SJCRH30 (cell line): Measurements from ENCODE around the gene RBM20. TPM values are rescaled to one million over a fixed set of nuclear protein-coding genes. Genes with fewer than 3 reads are reported as not detected.

Experiments used
- DNase-seq, 2 experiments: peaks; one replicate each; pipeline ENCODE4 v3.0.0-alpha.2; 2015 to 2020
- H3K27ac ChIP-seq: fragments of 250-450 bp; sonication (Bioruptor Pico); 2 replicates; pipeline ENCODE4 v1.5.1; 2020; ENCODE audit warnings: mild to moderate bottlenecking, moderate library complexity
- H3K27me3 ChIP-seq: fragments of 250-450 bp; sonication (Bioruptor Pico); 2 replicates; pipeline ENCODE4 v1.5.1; 2020; ENCODE audit warnings: mild to moderate bottlenecking, moderate library complexity
- H3K36me3 ChIP-seq: fragments of 250-450 bp; sonication (Bioruptor Pico); 2 replicates; pipeline ENCODE4 v1.5.1; 2020; ENCODE audit warnings: mild to moderate bottlenecking, moderate library complexity
- H3K4me1 ChIP-seq: fragments of 250-450 bp; sonication (Bioruptor Pico); 2 replicates; pipeline ENCODE4 v1.5.1; 2020; ENCODE audit warnings: mild to moderate bottlenecking, moderate library complexity
- H3K4me3 ChIP-seq: fragments of 250-450 bp; sonication (Bioruptor Pico); 2 replicates; pipeline ENCODE4 v1.5.1; 2020; ENCODE audit warnings: mild to moderate bottlenecking, moderate library complexity
- H3K9me3 ChIP-seq: fragments of 250-450 bp; sonication (Bioruptor Pico); replicated peaks from 2 replicates; pipeline ENCODE4 v1.5.1; 2020; ENCODE audit warnings: mild to moderate bottlenecking, moderate library complexity
- total RNA-seq: library from RNA; depleted of rRNA; stranded (reverse); fragments of >200 nt; shearing (Covaris generic); gene quantifications from 2 replicates; pipeline ENCODE4 v1.2.3, GENCODE V29; 2014

Gene RBM20
- total RNA-seq, 1 experiment from 2014 or later = 12.4 TPM

DNA sequence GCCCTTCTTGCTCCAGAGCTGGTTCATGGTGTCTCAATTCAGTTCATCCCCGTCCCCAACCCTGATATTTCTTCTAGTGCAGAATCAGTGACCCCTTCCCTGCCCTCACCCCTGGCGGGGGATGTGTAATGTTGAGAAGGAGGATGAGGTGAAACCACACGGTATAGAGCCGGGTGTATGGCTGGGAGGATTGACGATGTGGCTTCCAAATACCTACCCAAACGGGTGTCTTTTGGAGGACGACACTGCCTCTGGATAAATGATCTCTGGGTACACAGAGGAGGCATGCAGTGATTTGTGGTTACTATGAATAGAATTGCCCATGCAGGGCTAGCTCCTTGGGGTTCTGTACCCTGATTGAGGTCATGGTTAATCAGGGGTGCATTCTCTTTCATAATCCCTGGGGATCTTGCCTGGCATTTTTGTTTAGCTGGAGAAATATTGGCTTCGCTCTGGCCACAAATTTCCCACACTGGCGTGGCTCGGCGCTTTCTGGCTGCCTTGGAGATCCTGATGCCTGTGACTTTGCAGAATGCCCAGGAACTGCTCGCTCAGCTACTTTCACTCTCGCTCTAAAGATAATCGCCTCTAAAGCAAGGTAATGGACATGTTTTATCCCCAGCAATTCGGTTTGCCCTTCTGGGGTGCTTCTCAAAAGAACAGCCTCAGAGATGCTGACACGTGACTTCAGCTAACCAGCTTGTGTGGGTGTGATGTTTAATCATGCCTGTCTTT is 89.2 kb downstream of the RBM20 start:
- DNase-seq = peak; percentile 38 to 61
- Histone ChIP-seq H3K9me3 (no peaks in the 10 kb centered on the region), H3K27me3 (no peaks in the 10 kb centered on the region)

DNA sequence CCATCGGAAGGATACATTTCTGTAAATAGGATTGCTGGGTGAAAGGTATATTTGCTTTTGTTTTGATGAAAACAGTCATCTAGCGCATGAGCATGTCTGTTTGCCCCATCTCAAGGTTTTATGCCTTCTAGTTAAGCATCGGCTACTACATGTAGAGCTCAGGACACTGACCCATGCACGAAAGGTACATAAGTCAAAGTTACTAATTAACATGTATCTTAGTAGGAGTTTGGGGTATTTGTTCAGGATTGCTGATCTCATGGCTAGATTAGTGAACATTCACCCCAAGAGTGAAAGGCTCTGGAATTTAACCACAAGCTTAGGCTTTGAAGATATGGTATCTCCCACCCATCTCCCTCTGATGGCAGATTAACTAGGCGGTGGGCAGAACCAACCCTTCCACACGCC is 91.5 kb downstream of the RBM20 start:
- Histone ChIP-seq H3K4me1 (peaks cover 22% of the 10 kb centered on the region), H3K27ac (no peak overlapping the region), H3K27me3 (no peaks in the 10 kb centered on the region), H3K9me3 (no peaks in the 10 kb centered on the region), H3K36me3 (no peaks in the 10 kb centered on the region), H3K4me3 (no peak overlapping the region)
- DNase-seq = no peak

More for the DNA sequence above, 89.2 kb downstream of the RBM20 start:
- Histone ChIP-seq H3K36me3 (no peaks in the 10 kb centered on the region), H3K27ac (peak overlapping the region; percentile 40), H3K4me1 (peaks cover 22% of the 10 kb centered on the region), H3K4me3 (peak overlapping the region; percentile 35)

DNA sequence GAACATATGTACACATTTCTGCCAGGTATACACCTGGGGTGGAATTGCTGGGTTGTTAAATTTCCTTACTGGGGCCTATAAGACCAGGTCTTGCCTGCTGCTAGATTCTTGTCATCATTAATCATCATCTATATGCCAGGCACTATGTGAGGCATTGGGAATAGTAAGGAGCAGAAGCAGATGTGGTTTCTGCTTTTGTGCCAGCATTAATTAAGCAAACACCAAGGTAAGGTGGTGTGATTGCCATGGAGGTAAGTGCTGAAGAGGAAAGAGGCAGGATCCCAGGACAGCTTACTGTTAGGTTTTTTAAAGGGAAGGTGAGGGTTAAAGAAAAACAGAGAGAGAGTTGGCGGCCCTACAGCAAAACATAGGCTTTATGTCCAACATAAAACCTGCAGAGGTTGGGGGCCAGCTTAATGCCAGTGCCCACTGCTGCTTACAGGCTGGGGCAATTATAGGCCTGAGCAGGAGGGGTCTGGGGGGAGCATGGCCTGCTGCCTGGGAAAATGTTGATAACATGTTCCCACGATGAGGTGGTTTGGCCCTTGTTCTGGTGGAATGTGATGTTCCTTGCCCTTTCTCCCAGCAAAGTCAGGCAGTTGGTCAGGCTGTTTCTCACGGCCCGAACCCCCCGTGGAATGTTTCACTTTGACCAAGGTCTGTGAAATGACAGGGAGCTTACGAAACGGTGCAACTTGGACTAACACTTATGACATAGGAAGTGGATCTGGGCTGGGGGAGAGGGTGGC is 93.9 kb downstream of the RBM20 start:
- no peak for DNase-seq
- Histone ChIP-seq H3K9me3 (no peaks in the 10 kb centered on the region), H3K4me3 (no peak overlapping the region), H3K27me3 (no peaks in the 10 kb centered on the region), H3K27ac (no peak overlapping the region), H3K4me1 (peaks cover 16% of the 10 kb centered on the region), H3K36me3 (no peaks in the 10 kb centered on the region)

DNA sequence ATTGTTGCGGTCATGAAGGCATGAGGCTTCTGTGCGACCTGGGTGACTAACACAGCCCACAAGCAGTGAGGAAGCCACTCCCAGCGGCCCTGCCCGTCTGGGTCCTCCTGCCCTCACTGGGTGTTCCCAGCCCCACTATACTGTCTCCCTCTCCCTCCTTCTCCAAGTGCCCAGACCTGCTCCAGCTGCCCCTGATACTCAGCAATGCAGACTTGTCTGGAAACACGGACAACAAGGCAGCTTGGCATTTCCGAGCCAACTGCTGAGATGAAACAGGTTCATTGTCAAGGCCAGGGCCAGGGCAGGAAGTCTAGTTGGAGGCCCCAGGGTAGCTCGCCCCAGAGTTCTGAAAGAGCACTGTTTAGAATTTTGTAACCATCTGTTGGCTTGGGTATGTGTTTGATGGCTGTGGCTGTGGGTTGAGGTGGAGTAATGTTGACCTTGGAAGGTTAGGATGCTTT is 95.7 kb downstream of the RBM20 start:
- DNase-seq = peak; percentile 55 to 62
- Histone ChIP-seq H3K4me1 (0 out of 2 replicates have a peak, but pooled peaks cover 4% of the 10 kb centered on the region), H3K36me3 (no peaks in the 10 kb centered on the region), H3K27ac (no peak overlapping the region), H3K27me3 (no peaks in the 10 kb centered on the region), H3K4me3 (no peak overlapping the region), H3K9me3 (no peaks in the 10 kb centered on the region)

DNA sequence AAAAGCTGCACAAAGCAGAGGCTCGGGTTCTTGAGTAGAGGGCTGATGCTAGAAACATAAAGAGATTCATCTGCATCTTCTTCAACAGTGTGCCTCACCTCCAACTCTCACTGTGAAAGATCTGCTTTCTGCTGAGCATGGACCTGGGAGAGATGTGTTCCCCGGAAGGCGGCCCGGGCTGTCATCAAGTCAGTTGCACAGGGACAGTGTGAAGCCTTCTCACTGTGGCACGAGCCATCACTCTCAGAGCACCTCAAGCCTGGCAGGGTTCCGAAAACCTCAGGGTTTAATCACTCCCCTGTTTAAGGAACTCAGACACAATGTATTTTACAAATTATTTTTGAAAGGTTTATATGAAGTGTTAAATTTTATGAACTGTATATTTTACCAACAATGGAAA is 98.7 kb downstream of the RBM20 start:
- H3K36me3 ChIP-seq = no peaks in the 10 kb centered on the region
- H3K27me3 ChIP-seq = no peaks in the 10 kb centered on the region
- DNase-seq = no peak
- H3K4me3 ChIP-seq = no peak overlapping the region
- no peak overlapping the region for H3K27ac ChIP-seq
- H3K4me1 ChIP-seq = no peaks in the 10 kb centered on the region
- H3K9me3 ChIP-seq = no peaks in the 10 kb centered on the region

DNA sequence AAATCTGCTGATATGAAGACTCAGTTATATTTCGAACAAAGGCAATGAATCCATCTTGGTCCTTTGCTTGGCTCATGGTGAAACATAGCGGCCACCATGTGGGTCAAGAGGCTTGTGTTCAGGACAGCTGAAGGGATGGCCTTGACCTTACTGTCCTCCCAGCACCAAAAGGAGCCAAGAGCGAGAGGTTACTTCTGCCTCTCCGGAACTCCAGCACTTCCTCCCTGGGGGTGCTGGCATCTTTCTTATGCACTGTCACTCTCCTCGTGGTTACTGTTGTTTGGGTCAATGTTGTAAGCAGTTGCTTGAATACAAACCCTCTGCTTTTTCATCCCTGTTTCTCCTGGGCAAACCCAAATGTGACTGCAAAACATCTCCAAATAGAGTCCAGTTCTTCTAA is 100.6 kb downstream of the RBM20 start:
- no peaks in the 10 kb centered on the region for H3K4me1 ChIP-seq
- no peak overlapping the region for H3K4me3 ChIP-seq
- H3K36me3 ChIP-seq = peaks cover 5% of the 10 kb centered on the region; the same call in 1 of the 2 replicates
- peaks cover 10% of the 10 kb centered on the region for H3K9me3 ChIP-seq
- DNase-seq = no peak
- H3K27me3 ChIP-seq = no peaks in the 10 kb centered on the region
- no peak overlapping the region for H3K27ac ChIP-seq

DNA sequence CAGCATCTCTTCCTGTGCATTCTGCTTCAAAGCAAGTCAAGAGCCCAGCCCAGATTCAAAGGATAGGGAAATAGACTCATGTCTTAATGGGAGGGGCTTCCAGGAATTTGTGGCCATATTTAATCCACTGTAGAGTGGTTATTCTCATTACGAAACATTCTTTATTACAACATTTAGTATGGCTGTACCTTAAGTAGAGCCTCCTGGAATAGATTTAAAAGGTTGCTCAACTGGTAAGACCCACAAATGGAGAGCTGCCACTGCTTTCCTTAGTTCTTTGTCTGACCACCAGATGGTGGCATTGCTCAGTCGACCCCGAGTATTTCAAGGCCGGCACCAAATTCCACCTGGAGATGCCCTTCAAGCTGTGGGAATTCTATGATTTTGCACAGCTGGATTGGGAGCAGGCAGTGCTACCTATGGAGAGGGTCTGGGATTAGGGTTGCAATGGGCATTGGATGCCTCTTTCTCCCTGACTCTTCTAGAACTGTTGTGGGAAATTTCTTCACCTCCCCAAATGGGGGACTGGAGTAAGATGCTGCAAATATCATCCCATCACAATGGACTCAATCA is 102.2 kb downstream of the RBM20 start:
- H3K9me3 ChIP-seq = peaks cover 10% of the 10 kb centered on the region
- DNase-seq = peak; percentile 71 to 87
- H3K4me3 ChIP-seq = no peak overlapping the region
- no peaks in the 10 kb centered on the region for H3K27me3 ChIP-seq
- no peak overlapping the region for H3K27ac ChIP-seq
- H3K36me3 ChIP-seq = peaks cover 5% of the 10 kb centered on the region; the same call in 1 of the 2 replicates
- H3K4me1 ChIP-seq = no peaks in the 10 kb centered on the region

DNA sequence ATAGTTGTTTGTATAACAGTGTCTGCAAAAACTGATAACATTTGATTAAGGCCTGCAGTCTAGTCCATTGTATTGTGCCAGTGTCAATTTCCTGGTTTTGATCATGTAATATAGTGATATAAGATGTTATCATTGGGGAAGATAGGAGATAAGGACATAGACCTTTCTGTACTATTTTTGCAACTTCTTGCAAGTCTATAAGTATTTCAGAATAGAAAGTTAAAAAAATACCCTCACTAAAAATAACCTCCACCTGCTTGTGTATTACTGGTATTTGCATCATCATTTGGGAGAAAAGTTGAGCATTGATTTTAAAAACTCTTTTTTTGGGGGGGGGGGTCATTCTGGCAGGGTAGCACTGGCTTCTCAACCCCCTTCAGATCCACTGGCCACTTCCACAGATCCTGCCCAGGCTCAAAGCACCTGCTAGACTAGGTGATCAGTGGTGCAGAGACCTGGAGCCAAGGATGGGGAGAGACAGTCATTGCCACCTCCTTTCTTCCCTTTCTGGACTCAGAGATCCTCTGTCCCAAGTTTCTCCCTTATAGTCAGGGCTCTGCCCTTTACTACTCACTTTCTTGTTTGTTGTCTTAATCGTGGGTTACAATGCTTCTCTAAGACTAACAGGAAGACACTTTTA is 103.0 kb downstream of the RBM20 start:
- Histone ChIP-seq H3K9me3 (peaks cover 10% of the 10 kb centered on the region), H3K27me3 (no peaks in the 10 kb centered on the region), H3K36me3 (peaks cover 5% of the 10 kb centered on the region; the same call in 1 of the 2 replicates), H3K27ac (no peak overlapping the region), H3K4me1 (no peaks in the 10 kb centered on the region), H3K4me3 (no peak overlapping the region)
- DNase-seq = no peak

DNA sequence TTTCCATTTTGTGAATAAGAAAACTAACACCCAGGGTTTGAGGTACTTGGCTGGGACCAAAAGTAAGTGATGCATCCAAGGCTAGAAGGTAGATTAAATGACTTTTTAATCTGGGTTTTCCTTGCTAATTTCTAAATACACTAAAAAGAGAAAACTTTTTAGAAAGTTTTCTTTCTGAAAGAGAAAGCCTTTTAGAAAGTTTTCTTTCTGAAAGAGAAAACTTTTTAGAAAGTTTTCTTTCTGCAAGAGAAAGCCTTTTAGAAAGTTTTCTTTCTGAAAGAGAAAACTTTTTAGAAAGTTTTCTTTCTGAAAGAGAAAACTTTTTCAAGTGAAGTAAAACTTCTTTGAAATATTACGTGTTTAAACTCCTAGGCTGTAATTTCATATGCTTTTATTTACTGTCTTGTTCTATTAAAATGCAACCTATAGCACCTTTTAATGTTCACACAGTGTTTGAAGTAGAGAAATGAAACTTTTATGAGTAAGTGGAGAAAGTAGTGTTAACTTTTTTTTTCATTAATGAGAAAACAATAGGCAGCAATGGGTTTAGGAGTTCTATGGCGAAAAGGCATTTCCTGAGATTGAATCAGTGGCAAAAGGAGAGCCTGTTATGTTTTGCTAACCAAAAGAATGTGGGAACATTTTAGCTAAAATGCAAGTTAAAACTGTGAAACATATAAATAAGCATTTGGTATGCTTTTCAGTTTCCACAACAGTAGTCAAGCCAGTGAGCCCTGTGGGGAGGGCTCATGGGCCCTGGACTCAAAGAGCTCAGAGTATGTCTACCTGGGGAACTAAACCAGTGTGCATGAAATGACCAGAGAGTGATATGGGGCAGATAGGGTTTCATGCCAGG is 103.7 kb downstream of the RBM20 start:
- Histone ChIP-seq H3K4me1 (no peaks in the 10 kb centered on the region), H3K4me3 (no peak overlapping the region), H3K9me3 (peaks cover 10% of the 10 kb centered on the region), H3K27ac (no peak overlapping the region), H3K27me3 (no peaks in the 10 kb centered on the region), H3K36me3 (peaks cover 5% of the 10 kb centered on the region; the same call in 1 of the 2 replicates)
- DNase-seq = no peak

DNA sequence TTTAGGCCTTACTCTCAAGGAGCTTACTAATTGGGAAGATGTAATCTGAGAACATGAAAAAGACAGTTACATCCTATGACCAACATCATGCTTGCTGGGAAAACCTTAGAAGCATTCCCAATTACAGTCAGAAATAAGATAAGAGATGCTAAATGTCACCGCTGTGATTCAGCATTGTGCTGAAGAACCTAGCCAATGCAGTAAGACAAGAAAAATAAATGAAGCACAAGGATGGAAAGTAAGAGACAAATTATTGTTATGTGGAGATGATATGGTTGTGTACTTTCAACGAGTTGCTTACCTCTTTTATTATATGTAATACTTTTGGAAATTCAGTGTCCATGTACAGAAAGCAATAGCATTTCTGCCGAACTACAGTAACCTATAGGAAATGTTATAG is 104.8 kb downstream of the RBM20 start:
- peaks cover 5% of the 10 kb centered on the region; the same call in 1 of the 2 replicates for H3K36me3 ChIP-seq
- no peaks in the 10 kb centered on the region for H3K4me1 ChIP-seq
- H3K27me3 ChIP-seq = no peaks in the 10 kb centered on the region
- no peak overlapping the region for H3K27ac ChIP-seq
- peaks cover 11% of the 10 kb centered on the region for H3K9me3 ChIP-seq
- no peak overlapping the region for H3K4me3 ChIP-seq
- DNase-seq = no peak

DNA sequence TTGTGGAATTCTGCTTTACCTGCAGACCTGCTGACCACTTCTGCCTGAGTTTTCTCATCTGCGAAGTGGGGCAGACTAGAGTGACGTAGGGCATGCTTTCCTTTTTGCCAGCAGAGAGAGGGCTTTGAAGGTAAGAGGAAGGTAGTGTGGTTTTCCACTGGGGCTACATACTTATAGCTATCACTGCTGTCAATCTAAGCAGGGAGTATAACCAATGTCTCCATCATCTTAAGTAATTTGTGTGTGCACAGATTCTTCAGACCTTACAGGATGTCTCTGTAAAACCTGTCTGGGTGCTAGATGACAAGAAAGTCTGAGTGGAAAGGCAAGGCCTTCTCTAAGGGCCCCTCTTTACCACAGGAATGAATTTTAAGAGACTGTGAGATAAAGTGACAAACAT is 106.8 kb downstream of the RBM20 start:
- peaks cover 5% of the 10 kb centered on the region; the same call in 1 of the 2 replicates for H3K36me3 ChIP-seq
- no peak overlapping the region for H3K4me3 ChIP-seq
- no peaks in the 10 kb centered on the region for H3K4me1 ChIP-seq
- peaks cover 12% of the 10 kb centered on the region for H3K9me3 ChIP-seq
- no peak for DNase-seq
- no peaks in the 10 kb centered on the region for H3K27me3 ChIP-seq
- H3K27ac ChIP-seq = no peak overlapping the region

DNA sequence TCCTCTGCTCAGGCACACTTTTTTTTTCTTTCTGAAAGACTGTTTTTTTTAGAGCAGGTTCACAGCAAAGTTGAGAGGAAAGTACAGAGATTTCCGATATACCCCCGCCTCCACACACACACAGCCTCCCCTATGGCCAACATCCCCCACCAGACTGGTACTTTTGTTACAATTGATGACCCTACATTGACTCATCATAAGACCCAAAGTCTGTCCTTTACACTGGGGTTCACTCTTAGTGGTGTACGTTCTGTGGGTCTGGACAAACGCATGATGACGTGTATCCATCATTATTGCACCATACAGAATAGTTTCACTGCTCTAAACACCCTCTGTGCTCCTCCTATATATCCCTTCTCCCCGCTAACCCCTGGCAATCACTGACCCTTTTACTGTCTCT is 107.7 kb downstream of the RBM20 start:
- H3K4me3 ChIP-seq = no peak overlapping the region
- H3K27ac ChIP-seq = no peak overlapping the region
- H3K9me3 ChIP-seq = peaks cover 12% of the 10 kb centered on the region
- H3K27me3 ChIP-seq = no peaks in the 10 kb centered on the region
- H3K36me3 ChIP-seq = peaks cover 5% of the 10 kb centered on the region; the same call in 1 of the 2 replicates
- DNase-seq = no peak
- no peaks in the 10 kb centered on the region for H3K4me1 ChIP-seq

DNA sequence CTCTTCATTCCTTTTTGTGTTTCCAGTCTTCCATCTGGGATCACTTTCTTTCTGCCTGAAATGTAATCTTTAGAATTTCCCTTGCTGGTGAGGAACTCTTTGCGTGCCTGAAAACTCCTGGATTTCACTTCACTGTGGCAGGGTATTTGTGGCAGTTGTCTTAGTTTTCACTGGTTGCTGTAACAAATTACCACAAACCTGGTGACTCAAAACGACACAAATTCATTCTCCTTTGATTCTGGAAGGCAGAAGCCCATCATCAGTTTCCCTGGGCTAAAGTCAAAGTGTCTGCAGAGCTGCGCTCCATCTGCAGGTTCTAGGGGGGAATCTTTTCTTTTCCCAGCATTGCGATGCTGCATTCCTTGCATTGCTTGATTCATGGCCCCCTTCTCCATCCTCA is 109.3 kb downstream of the RBM20 start:
- Histone ChIP-seq H3K36me3 (peaks cover 5% of the 10 kb centered on the region; the same call in 1 of the 2 replicates), H3K4me1 (no peaks in the 10 kb centered on the region)

More for the DNA sequence above, 109.3 kb downstream of the RBM20 start:
- H3K27ac ChIP-seq = no peak overlapping the region
- H3K9me3 ChIP-seq = peaks cover 12% of the 10 kb centered on the region
- H3K27me3 ChIP-seq = no peaks in the 10 kb centered on the region
- DNase-seq = no peak
- H3K4me3 ChIP-seq = no peak overlapping the region
